Mucosa of stomach (tissue), 1 donor: ENCODE measurements around the gene ACYP2.
A peak's percentile ranks its signal among the peaks of the same experiment; 100 is the strongest.
"Not testable (repeated sequence)": the region's sequence is repeated elsewhere in the genome, so short reads cannot be mapped to it uniquely, and the experiment has no call there.

Experiments
- H3K27me3 ChIP-seq: one replicate; pipeline ENCODE4 v1.7.0; 2013; ENCODE audit warnings: mild to moderate bottlenecking, low read length; ENCODE audit not compliant: control insufficient read depth, insufficient read depth
- H3K36me3 ChIP-seq: one replicate; pipeline ENCODE4 v1.7.0; 2013; ENCODE audit warnings: low read length; ENCODE audit not compliant: control insufficient read depth, insufficient read depth
- H3K4me1 ChIP-seq: one replicate; pipeline ENCODE4 v1.7.0; 2013; ENCODE audit warnings: mild to moderate bottlenecking, low read length; ENCODE audit not compliant: control insufficient read depth, insufficient read depth
- H3K4me3 ChIP-seq: one replicate; pipeline ENCODE4 v1.7.0; 2013; ENCODE audit warnings: low read length
- H3K9ac ChIP-seq: one replicate; pipeline ENCODE4 v1.7.0; 2013; ENCODE audit warnings: mild to moderate bottlenecking, low read length, moderate library complexity
- H3K9me3 ChIP-seq: one replicate; pipeline ENCODE4 v1.7.0; 2013; ENCODE audit warnings: mild to moderate bottlenecking, low read length, moderate library complexity; ENCODE audit not compliant: control insufficient read depth
- donor health status: Pancreatic carcinoma.

ACYP2 gene

GRCh38 chr2:54115284-54116137, at the start of gene ACYP2:
ACYP2 (plus strand) TSS chr2:54115615.
- Histone ChIP-seq H3K9ac (peak within 1 kb of the TSS; percentile 99), H3K4me3 (peak within 1 kb of the TSS; percentile 93), H3K27me3 (no peaks in the 10 kb centered on the region), H3K9me3 (no peaks in the 10 kb centered on the region), H3K4me1 (no peaks in the 10 kb centered on the region), H3K36me3 (no peaks in the 10 kb centered on the region)

DNA sequence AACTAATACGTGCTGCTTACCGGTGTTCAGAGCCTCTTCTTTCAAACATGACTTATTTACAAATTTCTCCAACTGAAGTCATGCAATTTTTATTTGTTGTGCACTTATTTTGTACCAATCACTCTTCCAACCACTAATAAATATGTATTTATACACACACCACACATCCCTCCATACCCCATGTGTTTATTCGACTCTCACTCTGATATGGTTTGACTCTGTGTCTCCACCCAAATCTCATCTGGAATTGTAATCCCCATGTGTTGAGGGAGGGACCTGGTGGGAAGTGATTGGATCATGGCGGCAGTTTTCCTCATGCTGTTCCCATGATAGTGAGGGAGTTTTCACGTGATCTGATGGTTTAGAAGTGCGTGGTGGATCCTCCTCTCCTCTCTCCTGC, 49.5 kb upstream of the ACYP2 start:
- Histone ChIP-seq H3K4me1 (peaks cover 7% of the 10 kb centered on the region), H3K36me3 (no peaks in the 10 kb centered on the region), H3K4me3 (no peak overlapping the region), H3K27me3 (no peaks in the 10 kb centered on the region), H3K9ac (no peak overlapping the region), H3K9me3 (no peaks in the 10 kb centered on the region)

DNA sequence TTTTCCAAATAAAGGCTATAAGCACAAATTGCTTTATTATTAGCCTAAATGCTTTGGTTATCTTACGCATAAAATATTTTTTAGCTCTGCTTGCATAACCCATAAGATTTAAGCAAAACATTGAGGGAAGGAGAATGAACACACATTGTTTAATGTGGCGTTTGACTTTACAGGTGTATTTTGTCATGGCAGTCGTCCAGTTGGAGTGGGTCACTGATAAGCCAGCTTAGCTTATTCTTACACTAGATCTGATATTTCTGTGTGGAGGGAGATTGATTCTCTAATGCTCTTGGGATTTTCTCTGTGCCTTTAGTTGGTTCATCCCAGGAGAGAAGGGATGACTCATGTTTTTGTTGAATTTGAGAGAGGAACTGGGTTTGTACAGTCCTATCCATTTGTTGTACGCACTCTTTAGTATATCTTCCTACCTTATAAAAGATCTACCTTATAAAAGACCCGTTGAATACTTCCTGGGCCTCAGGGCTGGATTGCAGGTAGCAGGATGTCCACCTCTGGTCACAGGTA, 47.5 kb upstream of the ACYP2 start:
- no peak overlapping the region for H3K9ac ChIP-seq
- H3K27me3 ChIP-seq: no peaks in the 10 kb centered on the region
- H3K4me3 ChIP-seq: no peak overlapping the region
- H3K9me3 ChIP-seq: no peaks in the 10 kb centered on the region
- no peaks in the 10 kb centered on the region for H3K36me3 ChIP-seq
- peaks cover 7% of the 10 kb centered on the region for H3K4me1 ChIP-seq

- not testable (repeated sequence) for H3K4me3 ChIP-seq, H3K9me3 ChIP-seq, H3K9ac ChIP-seq, H3K36me3 ChIP-seq, H3K4me1 ChIP-seq, H3K27me3 ChIP-seq
Observed at GRCh38 chr2:54072483-54072882, 42.9 kb upstream of the ACYP2 start.

GRCh38 chr2:54073796-54074195, 41.6 kb upstream of the ACYP2 start:
- no peaks in the 10 kb centered on the region for H3K36me3 ChIP-seq
- no peak overlapping the region for H3K9ac ChIP-seq
- H3K4me3 ChIP-seq: no peak overlapping the region
- no peaks in the 10 kb centered on the region for H3K4me1 ChIP-seq
- no peaks in the 10 kb centered on the region for H3K27me3 ChIP-seq
- H3K9me3 ChIP-seq: no peaks in the 10 kb centered on the region

GRCh38 chr2:54074606-54075341, 40.6 kb upstream of the ACYP2 start:
- no peak overlapping the region for H3K9ac ChIP-seq

DNA sequence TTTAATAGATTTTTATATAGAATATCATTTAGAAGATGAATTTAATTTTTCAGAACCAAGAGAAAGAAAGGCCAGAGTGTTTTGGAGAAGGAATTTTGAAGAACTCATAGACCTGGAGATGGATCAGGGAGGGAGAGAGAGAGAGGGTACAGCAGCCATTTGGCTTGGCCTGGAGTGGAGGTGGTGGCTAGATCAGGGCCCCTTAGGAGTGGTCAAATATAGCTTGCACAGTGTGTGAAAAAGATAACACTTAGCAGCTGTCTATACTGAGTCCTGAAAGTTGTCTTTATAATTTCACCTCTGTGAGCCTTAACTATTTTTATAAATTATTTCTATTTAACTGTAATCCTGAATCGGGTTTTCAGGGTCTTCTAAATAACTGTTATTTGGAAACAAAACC, 38.8 kb upstream of the ACYP2 start:
- H3K4me3 ChIP-seq: no peak overlapping the region
- no peaks in the 10 kb centered on the region for H3K36me3 ChIP-seq
- no peaks in the 10 kb centered on the region for H3K27me3 ChIP-seq
- no peaks in the 10 kb centered on the region for H3K9me3 ChIP-seq
- H3K9ac ChIP-seq: no peak overlapping the region
- no peaks in the 10 kb centered on the region for H3K4me1 ChIP-seq

More at GRCh38 chr2:54074606-54075341, 40.6 kb upstream of the ACYP2 start:
- no peaks in the 10 kb centered on the region for H3K9me3 ChIP-seq
- no peaks in the 10 kb centered on the region for H3K27me3 ChIP-seq
- no peak overlapping the region for H3K4me3 ChIP-seq
- no peaks in the 10 kb centered on the region for H3K36me3 ChIP-seq
- H3K4me1 ChIP-seq: no peaks in the 10 kb centered on the region

- Histone ChIP-seq H3K4me1 (no peaks in the 10 kb centered on the region), H3K9ac (no peak overlapping the region), H3K36me3 (no peaks in the 10 kb centered on the region), H3K27me3 (no peaks in the 10 kb centered on the region), H3K4me3 (no peak overlapping the region), H3K9me3 (no peaks in the 10 kb centered on the region)
Observed at GRCh38 chr2:54077088-54077900, 38.1 kb upstream of the ACYP2 start.

DNA sequence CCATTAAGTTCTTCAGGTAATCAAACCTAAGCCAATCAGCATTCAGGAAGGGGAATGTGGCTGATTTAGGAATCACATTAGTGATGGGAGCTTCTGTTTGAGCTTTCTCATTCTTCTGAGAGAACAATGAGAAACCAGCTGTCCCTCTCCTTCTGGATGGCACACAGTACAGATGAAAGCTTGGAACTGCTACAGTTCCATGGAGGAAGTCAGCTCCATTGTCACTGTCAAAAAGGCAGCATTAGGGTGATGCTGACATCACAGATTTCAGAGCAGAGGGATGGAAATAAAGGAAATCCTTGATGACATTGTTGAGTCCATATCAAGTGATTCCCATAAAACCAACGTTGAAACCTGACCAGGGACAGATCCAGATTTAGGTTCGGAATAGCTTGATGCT, 36.1 kb upstream of the ACYP2 start:
- Histone ChIP-seq H3K4me3 (no peak overlapping the region), H3K36me3 (no peaks in the 10 kb centered on the region), H3K9me3 (no peaks in the 10 kb centered on the region)

DNA sequence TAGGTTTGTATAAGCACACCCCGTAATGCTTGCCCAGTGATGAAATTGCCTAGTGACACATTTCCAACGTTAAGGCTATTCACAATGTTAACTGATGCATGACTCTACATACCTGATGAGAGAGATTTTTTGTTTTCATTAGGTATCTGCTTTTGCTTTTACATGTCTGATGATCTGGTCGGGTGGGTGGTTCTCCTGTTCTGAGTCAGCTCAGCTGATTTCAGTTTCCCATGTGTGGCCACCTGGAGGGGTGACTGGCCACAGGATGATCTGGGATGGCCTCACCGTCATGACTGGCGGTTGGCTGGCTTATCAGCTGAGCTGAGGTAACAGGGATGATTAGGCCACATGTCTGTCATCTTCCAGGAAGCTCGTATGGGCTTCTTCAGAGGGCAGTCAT, 33.8 kb upstream of the ACYP2 start:
- H3K4me3 ChIP-seq: no peak overlapping the region
- H3K9me3 ChIP-seq: no peaks in the 10 kb centered on the region
- H3K36me3 ChIP-seq: no peaks in the 10 kb centered on the region
- no peak overlapping the region for H3K9ac ChIP-seq
- H3K4me1 ChIP-seq: no peaks in the 10 kb centered on the region
- no peaks in the 10 kb centered on the region for H3K27me3 ChIP-seq

More for the DNA sequence above, 36.1 kb upstream of the ACYP2 start:
- Histone ChIP-seq H3K27me3 (no peaks in the 10 kb centered on the region), H3K9ac (no peak overlapping the region), H3K4me1 (no peaks in the 10 kb centered on the region)

- H3K9ac ChIP-seq: no peak overlapping the region
- H3K9me3 ChIP-seq: no peaks in the 10 kb centered on the region
- no peaks in the 10 kb centered on the region for H3K27me3 ChIP-seq
- H3K4me1 ChIP-seq: peaks cover 2% of the 10 kb centered on the region
- H3K36me3 ChIP-seq: no peaks in the 10 kb centered on the region
- no peak overlapping the region for H3K4me3 ChIP-seq
Observed at GRCh38 chr2:54083021-54083420, 32.4 kb upstream of the ACYP2 start.
